SK-N-SH (cell line): ENCODE measurements around the gene USP22. TPM values are rescaled to one million over a fixed set of nuclear protein-coding genes. Genes with fewer than 3 reads are reported as not detected.
"Not testable (repeated sequence)": the region's sequence is repeated elsewhere in the genome, so short reads cannot be mapped to it uniquely, and the experiment has no call there.

Experiments
- CTCF ChIA-PET: fragments of 300-600, 350-600 bp; formaldehyde crosslinking; extraction: SDS; loops from one replicate; lab custom pipeline; 2021; lab: Yijun Ruan, JAX
- POLR2A ChIA-PET: fragments of 350-600 bp; sonication (Branson Sonifier 250); formaldehyde crosslinking; extraction: SDS; loops from one replicate; lab custom pipeline; 2020; ENCODE audit warnings: antibody characterized with exemption, inconsistent platforms; lab: Yijun Ruan, JAX
- DNase-seq: peaks from one replicate; pipeline ENCODE4 v3.0.0; 2012
- H2AFZ ChIP-seq: fragments of 200-600 bp; sonication (generic); 2 replicates; pipeline ENCODE4 v1.8.1; 2016; ENCODE audit warnings: antibody characterized with exemption, mild to moderate bottlenecking, low read depth
- H3F3A ChIP-seq: fragments of 200-600 bp; sonication (generic); replicated peaks from 2 replicates; pipeline ENCODE3; 2016; ENCODE audit warnings: antibody characterized with exemption, mild to moderate bottlenecking; ENCODE audit not compliant: insufficient read depth
- H3K27ac ChIP-seq, 2 experiments: fragments of 200-500 bp in 1 of 2; fragments of 200-600 bp in 1 of 2; sonication (Bioruptor generic) in 1 of 2; sonication (generic), shearing (Covaris generic) in 1 of 2; 2 replicates each; pipeline versions ENCODE4 v1.5.1 to v1.6.1; 2014 to 2016; ENCODE audit warnings: low read depth in 2 of 2, inconsistent platforms in 1 of 2, low read length in 1 of 2, mild to moderate bottlenecking in 1 of 2, mixed read lengths in 1 of 2
- H3K27me3 ChIP-seq: fragments of 200-600 bp; sonication (generic), shearing (Covaris generic); 2 replicates; pipeline ENCODE4 v1.6.1; 2016; ENCODE audit warnings: mixed run types; ENCODE audit not compliant: insufficient read depth
- H3K36me3 ChIP-seq, 2 experiments: fragments of 200-500 bp in 1 of 2; fragments of 200-600 bp in 1 of 2; sonication (Bioruptor generic) in 1 of 2; sonication (generic) in 1 of 2; replicated peaks in 1 of 2; 2 replicates each; pipeline versions ENCODE3 to v1.5.1; 2014 to 2016; ENCODE audit warnings: low read length in 1 of 2, mild to moderate bottlenecking in 1 of 2; ENCODE audit not compliant: insufficient read depth in 2 of 2, control insufficient read depth in 1 of 2
- H3K4me1 ChIP-seq, 2 experiments: fragments of 200-500 bp in 1 of 2; fragments of 200-600 bp in 1 of 2; sonication (Bioruptor generic) in 1 of 2; sonication (generic), shearing (Covaris generic) in 1 of 2; 2 replicates each; pipeline versions ENCODE4 v1.5.1 to v1.6.1; 2014 to 2016; ENCODE audit warnings: low read depth in 1 of 2, low read length in 1 of 2, mixed run types in 1 of 2; ENCODE audit not compliant: insufficient read depth in 2 of 2, control insufficient read depth in 1 of 2
- H3K4me2 ChIP-seq: fragments of 200-600 bp; sonication (generic), shearing (Covaris generic); 2 replicates; pipeline ENCODE4 v1.6.1; 2017; ENCODE audit warnings: mixed run types
- H3K4me3 ChIP-seq, 2 experiments: fragments of 200-500 bp in 1 of 2; fragments of 200-600 bp in 1 of 2; sonication (Bioruptor generic) in 1 of 2; sonication (generic), shearing (Covaris generic) in 1 of 2; 2 replicates each; pipeline versions ENCODE4 v1.5.1 to v1.8.1; 2014 to 2016; ENCODE audit warnings: low read depth in 2 of 2, inconsistent platforms in 1 of 2, low read length in 1 of 2, mild to moderate bottlenecking in 1 of 2, mixed read lengths in 1 of 2, moderate library complexity in 1 of 2
- H3K79me2 ChIP-seq: fragments of 200-600 bp; sonication (generic); 2 replicates; pipeline ENCODE4 v1.8.1; 2017; ENCODE audit warnings: mild to moderate bottlenecking; ENCODE audit not compliant: insufficient read depth
- H3K9ac ChIP-seq: fragments of 200-600 bp; sonication (generic); 2 replicates; pipeline ENCODE4 v1.6.1; 2017; ENCODE audit warnings: mixed run types
- H3K9me2 ChIP-seq: fragments of 200-600 bp; sonication (generic); 2 replicates; pipeline ENCODE4 v1.6.1; 2017; ENCODE audit warnings: mixed run types
- H3K9me3 ChIP-seq: fragments of 200-600 bp; sonication (generic); 2 replicates; pipeline ENCODE4 v1.6.1; 2017; ENCODE audit warnings: mixed run types, mild to moderate bottlenecking, moderate library complexity
- H4K20me1 ChIP-seq: fragments of 200-600 bp; sonication (generic); 2 replicates; pipeline ENCODE4 v1.6.1; 2017; ENCODE audit warnings: mild to moderate bottlenecking, mixed run types; ENCODE audit not compliant: insufficient read depth
- EZH2phosphoT487 ChIP-seq: fragments of 200-600 bp; sonication (generic); IDR thresholded peaks from 2 replicates; pipeline ENCODE4 v1.6.1; 2017; ENCODE audit warnings: low read depth, mixed run types, mild to moderate bottlenecking, antibody characterized with exemption, moderate library complexity, borderline replicate concordance
- FOXJ3 ChIP-seq: sonication (generic); formaldehyde crosslinking; IDR thresholded peaks from 2 replicates; pipeline ENCODE4 v1.5.1; 2020; ENCODE audit warnings: mild to moderate bottlenecking, missing genetic modification reagents
- FOXM1 ChIP-seq: IDR thresholded peaks from 2 replicates; pipeline ENCODE4 v1.4.0; 2012; ENCODE audit warnings: low read depth, mild to moderate bottlenecking
- JUND ChIP-seq: IDR thresholded peaks from 2 replicates; pipeline ENCODE4 v1.4.0; 2012
- MEF2A ChIP-seq: IDR thresholded peaks from 2 replicates; pipeline ENCODE4 v1.4.0; 2012; ENCODE audit warnings: low read depth, borderline replicate concordance
- NFIC ChIP-seq: IDR thresholded peaks from 2 replicates; pipeline ENCODE4 v1.4.0; 2012; ENCODE audit warnings: borderline replicate concordance
- POLR2AphosphoS5 ChIP-seq: IDR thresholded peaks from 2 replicates; pipeline ENCODE4 v1.6.1; 2012; ENCODE audit warnings: low read depth, low read length
- RAD21 ChIP-seq: IDR thresholded peaks from 2 replicates; pipeline ENCODE4 v1.6.1; 2012; ENCODE audit warnings: mild to moderate bottlenecking, low read length
- RFX5 ChIP-seq: IDR thresholded peaks from 2 replicates; pipeline ENCODE4 v1.6.1; 2012; ENCODE audit warnings: mild to moderate bottlenecking, improper control_type of control experiment, low read length
- SIN3A ChIP-seq: IDR thresholded peaks from 2 replicates; pipeline ENCODE4 v1.6.1; 2012; ENCODE audit warnings: low read depth, mild to moderate bottlenecking, low read length, moderate library complexity, borderline replicate concordance
- SMC3 ChIP-seq: IDR thresholded peaks from 2 replicates; pipeline ENCODE4 v1.6.1; 2012; ENCODE audit warnings: low read depth, low read length, improper control_type of control experiment
- TEAD4 ChIP-seq: IDR thresholded peaks from 2 replicates; pipeline ENCODE4 v1.4.0; 2012; ENCODE audit warnings: mild to moderate bottlenecking, borderline replicate concordance; ENCODE audit not compliant: insufficient read depth
- YY1 ChIP-seq: IDR thresholded peaks from 2 replicates; pipeline ENCODE4 v1.4.0; 2012; ENCODE audit warnings: low read depth, mild to moderate bottlenecking
- WGBS: methylation state at CpG from one replicate; pipeline ENCODE4 v1.1.6; 2017; ENCODE audit warnings: low lambda C conversion rate; 5-methylcytosine and 5-hydroxymethylcytosine counted together
- polyA plus RNA-seq, 3 experiments: library from polyadenylated mRNA; depleted of rRNA; stranded (reverse); fragments of >200 nt; gene quantifications; 2 replicates each; pipeline ENCODE4 v1.2.3, GENCODE V29; 2012
- TF ChIP-seq, protein P1 (sequence below): IDR thresholded peaks from 2 replicates; pipeline ENCODE4 v1.4.0; 2012; ENCODE audit warnings: low read depth, borderline replicate concordance

Gene USP22
- polyA plus RNA-seq, 1 of the 3 experiments (the other 2 are of a cell fraction), result 142 TPM

DNA sequence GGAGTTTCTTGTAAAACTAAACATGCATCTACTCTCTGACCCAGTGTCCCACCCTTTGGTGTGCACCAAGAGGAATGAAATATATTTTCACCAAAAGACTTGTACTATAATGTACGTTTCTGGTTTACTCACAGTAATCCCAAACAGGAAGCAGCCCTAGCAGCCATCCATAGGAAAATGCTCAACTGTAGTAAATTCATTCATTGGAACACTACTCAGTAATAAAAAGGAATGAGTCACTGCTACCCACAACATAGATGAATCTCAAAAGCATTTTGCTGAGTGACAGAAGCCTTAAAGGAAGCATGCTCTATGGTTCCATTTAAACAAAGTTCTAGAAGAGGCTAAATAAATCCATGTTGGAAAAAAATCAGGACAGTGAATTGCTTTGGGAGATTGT, 46.3 kb upstream of the USP22 start:
- H3K4me1 ChIP-seq, result no peaks in the 10 kb centered on the region
- WGBS, result 42% methylated on average over 1 of the region's 1 CpG
- no peaks in the 10 kb centered on the region for H3K79me2 ChIP-seq
- no peak overlapping the region for H2AFZ ChIP-seq
- no peak overlapping the region for H3K9ac ChIP-seq
- H3K9me3 ChIP-seq, result no peaks in the 10 kb centered on the region
- no peak for TF ChIP-seq FOXJ3 (CRISPR knock-in tag)
- H3K4me3 ChIP-seq, result no peak overlapping the region
- H3F3A ChIP-seq, result no peaks in the 10 kb centered on the region
- no peak overlapping the region for H3K4me2 ChIP-seq
- no peaks in the 10 kb centered on the region for H3K36me3 ChIP-seq
- POLR2A ChIA-PET, result no interaction called here
- H3K9me2 ChIP-seq, result no peaks in the 10 kb centered on the region
- no peaks in the 10 kb centered on the region for H4K20me1 ChIP-seq
- DNase-seq, result no peak
- H3K27me3 ChIP-seq, result no peaks in the 10 kb centered on the region
- CTCF ChIA-PET, result no interaction called here
- H3K27ac ChIP-seq, result no peak overlapping the region

GRCh38 chr17:21085707-21086106, 42.9 kb upstream of the USP22 start:
- Histone ChIP-seq H3K79me2 (no peaks in the 10 kb centered on the region), H3K27me3 (no peaks in the 10 kb centered on the region; the same call in 1 of the 2 replicates), H3K4me1 (no peaks in the 10 kb centered on the region), H3K36me3 (no peaks in the 10 kb centered on the region), H3K9me3 (no peaks in the 10 kb centered on the region), H3K27ac (no peak overlapping the region), H3F3A (no peaks in the 10 kb centered on the region), H4K20me1 (no peaks in the 10 kb centered on the region), H3K4me3 (no peak overlapping the region), H3K4me2 (no peak overlapping the region), H3K9ac (no peak overlapping the region), H3K9me2 (no peaks in the 10 kb centered on the region), H2AFZ (no peak overlapping the region)
- 89% methylated on average over 20 of the region's 32 CpGs for WGBS
- ChIA-PET POLR2A (interaction anchor here (0.7 kb wide), 1 partner anchor 8 kb away, joined by 6 read pairs; no protein-coding TSS in a partner anchor), CTCF (interaction anchor here (0.6 kb wide), 1 partner anchor 34 kb away, joined by 3 read pairs; no protein-coding TSS in a partner anchor)
- DNase-seq, result no peak
- TF ChIP-seq NFIC, result no peak
- no peak for TF ChIP-seq EZH2phosphoT487
- no peak for TF ChIP-seq YY1
- TF ChIP-seq RFX5, result no peak
- no peak for TF ChIP-seq JUND
- no peak for TF ChIP-seq RAD21
- no peak for TF ChIP-seq MEF2A
- TF ChIP-seq FOXM1, result no peak
- no peak for TF ChIP-seq SIN3A
- TF ChIP-seq FOXJ3 (CRISPR knock-in tag), result no peak
- TF ChIP-seq TEAD4, result no peak
- TF ChIP-seq SMC3, result no peak
- TF ChIP-seq POLR2AphosphoS5, result no peak
- TF ChIP-seq, protein P1, sequence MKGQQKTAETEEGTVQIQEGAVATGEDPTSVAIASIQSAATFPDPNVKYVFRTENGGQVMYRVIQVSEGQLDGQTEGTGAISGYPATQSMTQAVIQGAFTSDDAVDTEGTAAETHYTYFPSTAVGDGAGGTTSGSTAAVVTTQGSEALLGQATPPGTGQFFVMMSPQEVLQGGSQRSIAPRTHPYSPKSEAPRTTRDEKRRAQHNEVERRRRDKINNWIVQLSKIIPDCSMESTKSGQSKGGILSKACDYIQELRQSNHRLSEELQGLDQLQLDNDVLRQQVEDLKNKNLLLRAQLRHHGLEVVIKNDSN, result no peak

- POLR2A ChIA-PET, result interaction anchor here (0.7 kb wide), 1 partner anchor 8 kb away, joined by 6 read pairs; no protein-coding TSS in a partner anchor
- not testable (repeated sequence) for H3K9me2 ChIP-seq
- WGBS, result 100% methylated on average over 1 of the region's 1 CpG
These were observed 42.5 kb upstream of the USP22 start for GRCh38 chr17:21085280-21085679.

More at GRCh38 chr17:21085280-21085679, 42.5 kb upstream of the USP22 start:
- H3K9me3 ChIP-seq, H3K4me2 ChIP-seq, H3K27ac ChIP-seq, H4K20me1 ChIP-seq, DNase-seq, H3K4me3 ChIP-seq, H3K9ac ChIP-seq, H3K79me2 ChIP-seq, H3K36me3 ChIP-seq, H3F3A ChIP-seq, H3K27me3 ChIP-seq, H2AFZ ChIP-seq, H3K4me1 ChIP-seq: not testable (repeated sequence)
- CTCF ChIA-PET, result interaction anchor here (0.6 kb wide), 1 partner anchor 34 kb away, joined by 3 read pairs; no protein-coding TSS in a partner anchor
